Bronchial epithelial cell (primary cell): Measurements from ENCODE around the gene PKDREJ. TPM values are rescaled to one million over a fixed set of nuclear protein-coding genes. Genes with fewer than 3 reads are reported as not detected.

Source experiments
- DNase-seq: peaks from one replicate; pipeline ENCODE4 v3.0.0-alpha.2; 2010; ENCODE audit warnings: low read depth
- FAIRE-seq: peaks from 2 replicates; lab custom pipeline; 2011; peaks lifted over from hg19 to GRCh38; lab: Jason Lieb, UNC
- H3K27me3 ChIP-seq: 2 replicates; pipeline ENCODE4 v1.5.1; 2011; ENCODE audit warnings: low read length; ENCODE audit not compliant: control insufficient read depth, insufficient read depth
- H3K36me3 ChIP-seq: 2 replicates; pipeline ENCODE4 v1.5.1; 2011; ENCODE audit warnings: low read length; ENCODE audit not compliant: control insufficient read depth, insufficient read depth
- H3K4me3 ChIP-seq: 2 replicates; pipeline ENCODE4 v1.5.1; 2011; ENCODE audit warnings: mild to moderate bottlenecking, low read depth, low read length, control low read depth
- CTCF ChIP-seq: IDR thresholded peaks from 2 replicates; pipeline ENCODE4 v1.5.1; 2011; ENCODE audit warnings: mild to moderate bottlenecking, moderate library complexity, low read length, control low read depth, inconsistent platforms; ENCODE audit not compliant: insufficient read depth, severe bottlenecking
- total RNA-seq: library from RNA; depleted of rRNA; stranded (reverse); fragments of >200 nt; gene quantifications from 2 replicates; pipeline ENCODE4 v1.2.1, GENCODE V29; 2014

PKDREJ gene
- total RNA-seq, 1 donor from 2014 or later: not detected

GRCh38 chr22:46239261-46240048, 23.7 kb downstream of the PKDREJ start:
- TF ChIP-seq CTCF: no peak
- no peak for DNase-seq
- no peak for FAIRE-seq
- Histone ChIP-seq H3K36me3 (no peaks in the 10 kb centered on the region), H3K27me3 (no peaks in the 10 kb centered on the region), H3K4me3 (no peak overlapping the region)

DNA sequence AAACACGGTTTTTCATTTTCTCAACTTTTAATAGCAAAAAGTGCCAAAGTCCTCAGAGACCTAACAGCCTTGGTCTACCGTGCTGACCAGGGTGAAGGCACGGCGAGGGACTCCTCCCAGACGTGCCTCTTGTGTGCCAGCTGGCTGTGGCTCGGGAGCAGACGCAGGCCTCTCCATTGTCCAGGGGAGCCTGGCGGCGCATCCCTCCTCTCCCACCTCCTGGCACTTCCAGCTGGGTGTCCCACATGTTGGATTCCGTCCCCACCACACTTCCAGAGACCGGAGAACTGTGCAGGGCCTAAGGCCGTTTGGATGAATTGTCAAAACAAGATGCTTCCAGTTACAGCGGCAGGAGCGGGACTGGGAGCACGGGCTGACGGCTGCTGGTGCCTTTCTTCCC, 24.6 kb downstream of the PKDREJ start:
- DNase-seq (no peak), FAIRE-seq (no peak)
- no peak for TF ChIP-seq CTCF
- no peak overlapping the region for H3K4me3 ChIP-seq
- H3K36me3 ChIP-seq: no peaks in the 10 kb centered on the region
- no peaks in the 10 kb centered on the region for H3K27me3 ChIP-seq

- no peaks in the 10 kb centered on the region for H3K27me3 ChIP-seq
- H3K36me3 ChIP-seq: no peaks in the 10 kb centered on the region
- TF ChIP-seq CTCF: no peak
- DNase-seq (no peak), FAIRE-seq (no peak)
- H3K4me3 ChIP-seq: no peak overlapping the region
Measured at GRCh38 chr22:46237453-46238124, 25.6 kb downstream of the PKDREJ start.

DNA sequence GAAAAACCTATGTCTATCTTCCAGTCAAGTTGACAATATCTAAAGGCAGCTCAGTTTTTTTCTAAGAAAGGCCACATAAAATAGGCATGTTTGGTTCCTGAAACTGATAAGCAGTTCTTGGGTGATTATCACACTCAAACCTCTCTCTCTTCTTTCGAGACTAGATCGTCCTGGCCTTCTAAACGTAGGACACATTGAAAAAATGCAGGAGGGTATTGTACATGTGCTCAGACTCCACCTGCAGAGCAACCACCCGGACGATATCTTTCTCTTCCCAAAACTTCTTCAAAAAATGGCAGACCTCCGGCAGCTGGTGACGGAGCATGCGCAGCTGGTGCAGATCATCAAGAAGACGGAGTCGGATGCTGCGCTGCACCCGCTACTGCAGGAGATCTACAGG, 28.2 kb downstream of the PKDREJ start:
- FAIRE-seq (no peak), DNase-seq (no peak)
- Histone ChIP-seq H3K36me3 (no peaks in the 10 kb centered on the region), H3K27me3 (no peaks in the 10 kb centered on the region), H3K4me3 (no peak overlapping the region)
- TF ChIP-seq CTCF: no peak

- DNase-seq (no peak), FAIRE-seq (no peak)
- Histone ChIP-seq H3K27me3 (no peaks in the 10 kb centered on the region), H3K4me3 (no peak overlapping the region), H3K36me3 (no peaks in the 10 kb centered on the region)
- TF ChIP-seq CTCF: no peak
Measured at GRCh38 chr22:46233231-46233630, 29.9 kb downstream of the PKDREJ start.
